PC-9 (cell line): ENCODE data around the gene TP53TG3.
"Not testable (repeated sequence)": the region's sequence is repeated elsewhere in the genome, so short reads cannot be mapped to it uniquely, and the experiment has no call there.

Source experiments
- EZH2 ChIP-seq: fragments of 200-600 bp; sonication (generic); IDR thresholded peaks from 2 replicates; pipeline ENCODE4 v1.8.0; 2017; ENCODE audit warnings: antibody characterized with exemption, low read depth
- TF ChIP-seq, protein P1 (sequence below): fragments of 200-600 bp; sonication (generic); conservative IDR thresholded peaks from 2 replicates; pipeline ENCODE4 v1.6.1; 2017; ENCODE audit warnings: mixed run types, antibody characterized with exemption, mild to moderate bottlenecking, moderate library complexity

DNA sequence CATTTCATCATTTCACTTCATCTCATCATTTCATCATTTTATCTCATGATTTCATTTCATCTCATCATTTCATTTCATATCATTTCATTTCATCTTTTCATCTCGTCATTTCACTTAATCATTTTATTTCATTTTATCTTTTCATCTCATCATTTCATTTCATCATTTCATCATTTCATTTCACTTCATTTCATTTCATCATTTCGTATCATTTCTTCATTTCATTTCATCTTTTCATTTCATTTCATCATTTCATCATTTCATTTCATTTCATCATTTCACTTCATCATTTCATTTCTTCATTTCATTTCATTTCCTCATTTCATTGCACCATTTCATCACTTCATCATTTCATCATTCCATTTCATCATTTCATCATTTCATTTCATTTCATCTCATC is 29.8 kb downstream of the TP53TG3 start:
- TF ChIP-seq, protein P1, sequence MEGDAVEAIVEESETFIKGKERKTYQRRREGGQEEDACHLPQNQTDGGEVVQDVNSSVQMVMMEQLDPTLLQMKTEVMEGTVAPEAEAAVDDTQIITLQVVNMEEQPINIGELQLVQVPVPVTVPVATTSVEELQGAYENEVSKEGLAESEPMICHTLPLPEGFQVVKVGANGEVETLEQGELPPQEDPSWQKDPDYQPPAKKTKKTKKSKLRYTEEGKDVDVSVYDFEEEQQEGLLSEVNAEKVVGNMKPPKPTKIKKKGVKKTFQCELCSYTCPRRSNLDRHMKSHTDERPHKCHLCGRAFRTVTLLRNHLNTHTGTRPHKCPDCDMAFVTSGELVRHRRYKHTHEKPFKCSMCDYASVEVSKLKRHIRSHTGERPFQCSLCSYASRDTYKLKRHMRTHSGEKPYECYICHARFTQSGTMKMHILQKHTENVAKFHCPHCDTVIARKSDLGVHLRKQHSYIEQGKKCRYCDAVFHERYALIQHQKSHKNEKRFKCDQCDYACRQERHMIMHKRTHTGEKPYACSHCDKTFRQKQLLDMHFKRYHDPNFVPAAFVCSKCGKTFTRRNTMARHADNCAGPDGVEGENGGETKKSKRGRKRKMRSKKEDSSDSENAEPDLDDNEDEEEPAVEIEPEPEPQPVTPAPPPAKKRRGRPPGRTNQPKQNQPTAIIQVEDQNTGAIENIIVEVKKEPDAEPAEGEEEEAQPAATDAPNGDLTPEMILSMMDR: not testable (repeated sequence)
- not testable (repeated sequence) for TF ChIP-seq EZH2
